Measurements from ENCODE around the gene SAMD4A.

The SAMD4A gene

GRCh38 chr14:54680651-54681050, 113.7 kb downstream of the SAMD4A start:
- no CpG with 5 or more reads among the region's 6 CpGs for WGBS (ENCODE audit: insufficient coverage, insufficient read length)
- H3K27me3 ChIP-seq (ENCODE audit: control insufficient read depth, insufficient read depth, low read length), result no peaks in the 10 kb centered on the region
- peaks cover 9% of the 10 kb centered on the region; the same call in 1 of the 2 replicates for H3K4me1 ChIP-seq (ENCODE audit: control insufficient read depth, insufficient read depth, low read length)

GRCh38 chr14:54681811-54682261, 114.9 kb downstream of the SAMD4A start:
- WGBS (ENCODE audit: insufficient coverage, insufficient read length), result no CpG with 5 or more reads among the region's 4 CpGs
- H3K4me1 ChIP-seq (ENCODE audit: control insufficient read depth, insufficient read depth, low read length), result peaks cover 6% of the 10 kb centered on the region; the same call in 1 of the 2 replicates
- no peak overlapping the region for H3K4me3 ChIP-seq (ENCODE audit: low read length)
- no peaks in the 10 kb centered on the region for H3K9me3 ChIP-seq (ENCODE audit: control insufficient read depth, insufficient read depth, low read length)
- H3K27me3 ChIP-seq (ENCODE audit: control insufficient read depth, insufficient read depth, low read length), result no peaks in the 10 kb centered on the region
- no peak for DNase-seq (ENCODE audit: low read depth, low spot score)
- no peak overlapping the region for H3K27ac ChIP-seq (ENCODE audit: low read length)
- H3K36me3 ChIP-seq (ENCODE audit: control insufficient read depth, insufficient read depth, low read length), result no peaks in the 10 kb centered on the region

More at GRCh38 chr14:54680651-54681050, 113.7 kb downstream of the SAMD4A start:
- no peaks in the 10 kb centered on the region for H3K36me3 ChIP-seq (ENCODE audit: control insufficient read depth, insufficient read depth, low read length)
- H3K9me3 ChIP-seq (ENCODE audit: control insufficient read depth, insufficient read depth, low read length), result no peaks in the 10 kb centered on the region
- H3K27ac ChIP-seq (ENCODE audit: low read length), result no peak overlapping the region
- no peak for DNase-seq (ENCODE audit: low read depth, low spot score)
- H3K4me3 ChIP-seq (ENCODE audit: low read length), result no peak overlapping the region

GRCh38 chr14:54682578-54682977, 115.7 kb downstream of the SAMD4A start:
- Histone ChIP-seq H3K27me3 (ENCODE audit: control insufficient read depth, insufficient read depth, low read length) (no peaks in the 10 kb centered on the region), H3K36me3 (ENCODE audit: control insufficient read depth, insufficient read depth, low read length) (no peaks in the 10 kb centered on the region), H3K27ac (ENCODE audit: low read length) (no peak overlapping the region), H3K9me3 (ENCODE audit: control insufficient read depth, insufficient read depth, low read length) (no peaks in the 10 kb centered on the region), H3K4me3 (ENCODE audit: low read length) (no peak overlapping the region), H3K4me1 (ENCODE audit: control insufficient read depth, insufficient read depth, low read length) (peaks cover 4% of the 10 kb centered on the region; the same call in 1 of the 2 replicates)
- no CpG with 5 or more reads among the region's 3 CpGs for WGBS (ENCODE audit: insufficient coverage, insufficient read length)
- no peak for DNase-seq (ENCODE audit: low read depth, low spot score)

- Histone ChIP-seq H3K4me1 (ENCODE audit: control insufficient read depth, insufficient read depth, low read length) (peaks cover 4% of the 10 kb centered on the region; the same call in 1 of the 2 replicates), H3K27ac (ENCODE audit: low read length) (no peak overlapping the region), H3K4me3 (ENCODE audit: low read length) (no peak overlapping the region), H3K9me3 (ENCODE audit: control insufficient read depth, insufficient read depth, low read length) (no peaks in the 10 kb centered on the region), H3K27me3 (ENCODE audit: control insufficient read depth, insufficient read depth, low read length) (no peaks in the 10 kb centered on the region), H3K36me3 (ENCODE audit: control insufficient read depth, insufficient read depth, low read length) (no peaks in the 10 kb centered on the region)
- no CpG with 5 or more reads among the region's 8 CpGs for WGBS (ENCODE audit: insufficient coverage, insufficient read length)
- DNase-seq (ENCODE audit: low read depth, low spot score), result no peak
Observed at GRCh38 chr14:54683882-54684794, 117.2 kb downstream of the SAMD4A start.

GRCh38 chr14:54685286-54685845, 118.4 kb downstream of the SAMD4A start:
- DNase-seq (ENCODE audit: low read depth, low spot score), result no peak
- Histone ChIP-seq H3K9me3 (ENCODE audit: control insufficient read depth, insufficient read depth, low read length) (no peaks in the 10 kb centered on the region), H3K27ac (ENCODE audit: low read length) (no peak overlapping the region), H3K27me3 (ENCODE audit: control insufficient read depth, insufficient read depth, low read length) (no peaks in the 10 kb centered on the region), H3K4me3 (ENCODE audit: low read length) (no peak overlapping the region), H3K36me3 (ENCODE audit: control insufficient read depth, insufficient read depth, low read length) (no peaks in the 10 kb centered on the region), H3K4me1 (ENCODE audit: control insufficient read depth, insufficient read depth, low read length) (peaks cover 4% of the 10 kb centered on the region; the same call in 1 of the 2 replicates)
- WGBS (ENCODE audit: insufficient coverage, insufficient read length), result no CpG with 5 or more reads among the region's 4 CpGs

GRCh38 chr14:54686219-54686870, 119.4 kb downstream of the SAMD4A start:
- no CpG with 5 or more reads among the region's 8 CpGs for WGBS (ENCODE audit: insufficient coverage, insufficient read length)
- H3K4me3 ChIP-seq (ENCODE audit: low read length), result no peak overlapping the region
- no peaks in the 10 kb centered on the region for H3K36me3 ChIP-seq (ENCODE audit: control insufficient read depth, insufficient read depth, low read length)
- no peaks in the 10 kb centered on the region for H3K9me3 ChIP-seq (ENCODE audit: control insufficient read depth, insufficient read depth, low read length)
- no peak overlapping the region for H3K27ac ChIP-seq (ENCODE audit: low read length)
- no peak for DNase-seq (ENCODE audit: low read depth, low spot score)
- H3K4me1 ChIP-seq (ENCODE audit: control insufficient read depth, insufficient read depth, low read length), result peaks cover 8% of the 10 kb centered on the region
- no peaks in the 10 kb centered on the region for H3K27me3 ChIP-seq (ENCODE audit: control insufficient read depth, insufficient read depth, low read length)

GRCh38 chr14:54686871-54687749, 120.2 kb downstream of the SAMD4A start:
- Histone ChIP-seq H3K36me3 (ENCODE audit: control insufficient read depth, insufficient read depth, low read length) (no peaks in the 10 kb centered on the region), H3K9me3 (ENCODE audit: control insufficient read depth, insufficient read depth, low read length) (no peaks in the 10 kb centered on the region), H3K4me1 (ENCODE audit: control insufficient read depth, insufficient read depth, low read length) (peaks cover 8% of the 10 kb centered on the region), H3K4me3 (ENCODE audit: low read length) (no peak overlapping the region), H3K27me3 (ENCODE audit: control insufficient read depth, insufficient read depth, low read length) (no peaks in the 10 kb centered on the region), H3K27ac (ENCODE audit: low read length) (no peak overlapping the region)
- no CpG with 5 or more reads among the region's 8 CpGs for WGBS (ENCODE audit: insufficient coverage, insufficient read length)
- no peak for DNase-seq (ENCODE audit: low read depth, low spot score)

GRCh38 chr14:54687750-54688119, 120.8 kb downstream of the SAMD4A start:
- peaks cover 8% of the 10 kb centered on the region for H3K4me1 ChIP-seq (ENCODE audit: control insufficient read depth, insufficient read depth, low read length)
- no peak overlapping the region for H3K27ac ChIP-seq (ENCODE audit: low read length)
- no peak overlapping the region for H3K4me3 ChIP-seq (ENCODE audit: low read length)
- no CpG with 5 or more reads among the region's 2 CpGs for WGBS (ENCODE audit: insufficient coverage, insufficient read length)
- H3K9me3 ChIP-seq (ENCODE audit: control insufficient read depth, insufficient read depth, low read length), result no peaks in the 10 kb centered on the region
- no peak for DNase-seq (ENCODE audit: low read depth, low spot score)
- no peaks in the 10 kb centered on the region for H3K36me3 ChIP-seq (ENCODE audit: control insufficient read depth, insufficient read depth, low read length)
- H3K27me3 ChIP-seq (ENCODE audit: control insufficient read depth, insufficient read depth, low read length), result no peaks in the 10 kb centered on the region

- H3K27me3 ChIP-seq (ENCODE audit: control insufficient read depth, insufficient read depth, low read length), result no peaks in the 10 kb centered on the region
- no peak overlapping the region for H3K27ac ChIP-seq (ENCODE audit: low read length)
- no peaks in the 10 kb centered on the region for H3K9me3 ChIP-seq (ENCODE audit: control insufficient read depth, insufficient read depth, low read length)
- no peak for DNase-seq (ENCODE audit: low read depth, low spot score)
- H3K36me3 ChIP-seq (ENCODE audit: control insufficient read depth, insufficient read depth, low read length), result no peaks in the 10 kb centered on the region
- H3K4me3 ChIP-seq (ENCODE audit: low read length), result no peak overlapping the region
- H3K4me1 ChIP-seq (ENCODE audit: control insufficient read depth, insufficient read depth, low read length), result peaks cover 8% of the 10 kb centered on the region
- no CpG with 5 or more reads among the region's 10 CpGs for WGBS (ENCODE audit: insufficient coverage, insufficient read length)
Observed at GRCh38 chr14:54688229-54688628, 121.3 kb downstream of the SAMD4A start.

- no CpG with 5 or more reads among the region's 1 CpG for WGBS (ENCODE audit: insufficient coverage, insufficient read length)
- peaks cover 4% of the 10 kb centered on the region for H3K4me1 ChIP-seq (ENCODE audit: control insufficient read depth, insufficient read depth, low read length)
- no peak overlapping the region for H3K27ac ChIP-seq (ENCODE audit: low read length)
- H3K27me3 ChIP-seq (ENCODE audit: control insufficient read depth, insufficient read depth, low read length), result no peaks in the 10 kb centered on the region
- H3K9me3 ChIP-seq (ENCODE audit: control insufficient read depth, insufficient read depth, low read length), result no peaks in the 10 kb centered on the region
- H3K4me3 ChIP-seq (ENCODE audit: low read length), result no peak overlapping the region
- DNase-seq (ENCODE audit: low read depth, low spot score), result no peak
- no peaks in the 10 kb centered on the region for H3K36me3 ChIP-seq (ENCODE audit: control insufficient read depth, insufficient read depth, low read length)
Observed at GRCh38 chr14:54689928-54690327, 123.0 kb downstream of the SAMD4A start.

All from iPS DF 6.9 (cell line).